WI38 (cell line): Measurements from ENCODE around the gene GLIPR2.

Source experiments
- H3K4me3 ChIP-seq: 2 replicates; pipeline ENCODE4 v1.5.1; 2011; ENCODE audit warnings: low read depth, mild to moderate bottlenecking, control low read depth, low read length
- TF ChIP-seq, protein P1 (sequence below): IDR thresholded peaks from 2 replicates; pipeline ENCODE4 v1.5.1; 2012; ENCODE audit warnings: low read depth, mild to moderate bottlenecking, control low read depth, low read length

Gene GLIPR2

GRCh38 chr9:36140086-36141084, 3.9 kb downstream of the GLIPR2 start:
- H3K4me3 ChIP-seq, result no peak overlapping the region
- TF ChIP-seq, protein P1, sequence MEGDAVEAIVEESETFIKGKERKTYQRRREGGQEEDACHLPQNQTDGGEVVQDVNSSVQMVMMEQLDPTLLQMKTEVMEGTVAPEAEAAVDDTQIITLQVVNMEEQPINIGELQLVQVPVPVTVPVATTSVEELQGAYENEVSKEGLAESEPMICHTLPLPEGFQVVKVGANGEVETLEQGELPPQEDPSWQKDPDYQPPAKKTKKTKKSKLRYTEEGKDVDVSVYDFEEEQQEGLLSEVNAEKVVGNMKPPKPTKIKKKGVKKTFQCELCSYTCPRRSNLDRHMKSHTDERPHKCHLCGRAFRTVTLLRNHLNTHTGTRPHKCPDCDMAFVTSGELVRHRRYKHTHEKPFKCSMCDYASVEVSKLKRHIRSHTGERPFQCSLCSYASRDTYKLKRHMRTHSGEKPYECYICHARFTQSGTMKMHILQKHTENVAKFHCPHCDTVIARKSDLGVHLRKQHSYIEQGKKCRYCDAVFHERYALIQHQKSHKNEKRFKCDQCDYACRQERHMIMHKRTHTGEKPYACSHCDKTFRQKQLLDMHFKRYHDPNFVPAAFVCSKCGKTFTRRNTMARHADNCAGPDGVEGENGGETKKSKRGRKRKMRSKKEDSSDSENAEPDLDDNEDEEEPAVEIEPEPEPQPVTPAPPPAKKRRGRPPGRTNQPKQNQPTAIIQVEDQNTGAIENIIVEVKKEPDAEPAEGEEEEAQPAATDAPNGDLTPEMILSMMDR, result no peak

DNA sequence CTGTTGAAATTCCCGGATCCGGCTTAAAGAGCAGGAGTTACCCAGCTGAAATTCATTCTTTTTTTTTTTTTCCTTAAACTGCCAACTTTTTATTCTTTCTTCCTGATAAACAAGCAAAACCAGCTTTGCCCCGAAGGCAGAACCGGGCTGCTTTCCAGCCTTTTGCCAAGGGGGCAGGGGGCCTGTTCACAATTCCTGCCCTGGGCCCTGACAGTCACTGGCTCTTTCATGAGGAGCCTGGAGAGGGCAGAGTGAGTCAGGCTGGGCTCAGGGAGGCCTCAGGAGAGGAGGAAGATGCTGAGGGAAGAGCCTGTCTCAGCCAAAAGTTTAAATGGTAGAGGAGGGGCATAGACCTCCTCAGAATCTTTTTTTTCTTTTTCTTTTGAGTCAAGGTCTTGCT, 4.8 kb downstream of the GLIPR2 start:
- H3K4me3 ChIP-seq, result no peak overlapping the region
- TF ChIP-seq, protein P1, result peak; percentile 43

DNA sequence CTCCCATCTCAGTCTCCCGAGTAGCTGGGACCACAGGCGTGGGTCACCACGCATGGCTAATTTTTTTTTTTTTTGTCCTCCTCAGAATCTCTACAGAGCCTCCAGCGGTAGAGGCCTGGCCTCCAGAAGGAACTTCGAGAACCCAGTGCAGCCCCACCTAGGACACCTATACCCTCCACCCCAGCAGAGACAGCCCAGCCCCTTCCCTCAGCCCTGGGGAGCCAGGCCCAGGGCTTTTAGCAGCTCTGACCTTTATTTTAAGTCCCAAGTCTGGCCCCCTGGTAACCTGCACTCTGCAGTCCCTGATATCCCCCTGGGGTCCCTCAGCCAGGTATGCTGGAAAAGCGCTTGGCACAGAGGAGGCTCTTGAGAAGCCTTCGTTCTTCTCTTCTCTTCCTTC, 5.2 kb downstream of the GLIPR2 start:
- TF ChIP-seq, protein P1, result no peak
- H3K4me3 ChIP-seq, result no peak overlapping the region

GRCh38 chr9:36142510-36143244, 6.1 kb downstream of the GLIPR2 start:
- TF ChIP-seq, protein P1, result no peak
- no peak overlapping the region for H3K4me3 ChIP-seq

DNA sequence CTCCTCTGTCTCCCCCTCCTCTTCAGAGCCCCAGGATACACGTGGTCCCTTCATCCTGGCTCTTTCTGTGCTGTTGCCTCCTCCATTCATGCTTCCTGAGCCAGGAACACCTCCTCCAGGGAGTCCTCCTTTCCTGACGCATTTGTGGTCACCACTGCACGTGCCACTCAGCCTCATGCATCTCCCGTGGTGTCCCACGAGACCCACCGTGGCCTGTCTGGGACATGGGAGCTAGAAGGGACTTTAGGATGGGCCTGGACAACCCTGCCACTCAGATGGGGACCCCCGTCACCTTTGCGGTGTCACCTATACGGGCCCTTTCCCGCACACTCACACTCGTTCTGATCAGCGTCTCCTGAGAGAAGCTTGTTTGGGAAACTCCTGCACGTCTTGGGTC, 6.7 kb downstream of the GLIPR2 start:
- TF ChIP-seq, protein P1, result no peak
- H3K4me3 ChIP-seq, result no peak overlapping the region

DNA sequence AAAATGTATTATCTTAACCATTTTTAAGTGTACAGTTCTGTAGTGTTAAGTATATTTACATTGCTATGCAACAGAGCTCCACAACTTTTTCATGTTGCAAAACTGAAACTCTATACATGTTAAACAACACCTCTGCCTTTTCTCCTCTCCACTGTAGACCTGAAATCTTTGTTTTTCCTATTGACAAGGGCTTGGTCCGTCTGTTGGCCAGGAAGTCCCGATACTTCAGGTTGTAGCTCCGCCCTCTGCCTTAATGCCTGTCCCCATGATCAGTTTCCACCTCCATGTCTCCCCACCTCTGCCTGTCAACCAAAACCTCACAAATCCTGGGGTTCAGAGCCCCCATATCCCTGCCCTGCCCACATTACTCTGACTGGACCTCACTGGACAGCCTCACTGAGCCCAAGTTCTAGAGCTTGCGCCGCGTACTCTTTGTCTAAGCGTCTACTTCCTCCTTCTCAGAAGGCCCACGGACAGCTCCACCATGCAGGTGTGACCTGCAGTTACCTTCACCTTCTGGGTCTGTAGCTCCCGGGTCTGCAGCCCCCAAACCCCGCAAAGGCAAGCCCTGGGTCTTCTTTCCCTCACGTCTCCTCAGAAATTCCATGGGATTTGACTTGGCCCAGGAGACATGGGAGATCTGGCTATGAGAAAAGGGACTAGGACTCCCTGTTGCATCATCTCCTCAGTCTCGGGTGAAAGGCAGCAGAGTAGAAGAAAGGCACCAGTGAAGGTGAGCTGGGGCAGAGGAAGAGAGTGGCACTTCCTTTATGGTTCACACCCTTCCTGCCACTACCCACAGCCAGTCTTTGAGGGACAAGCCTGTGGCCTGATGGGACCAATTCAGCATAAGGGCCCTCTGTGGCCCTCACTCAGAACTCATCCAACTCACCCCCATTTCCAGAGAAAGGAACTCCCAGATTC, 8.0 kb downstream of the GLIPR2 start:
- no peak overlapping the region for H3K4me3 ChIP-seq
- TF ChIP-seq, protein P1, result no peak
